GM18502 (cell line): ENCODE data around the gene LAMTOR2.
A peak's percentile ranks its signal among the peaks of the same experiment; 100 is the strongest.
"Not testable (repeated sequence)": the region's sequence is repeated elsewhere in the genome, so short reads cannot be mapped to it uniquely, and the experiment has no call there.

Source experiments
- ATAC-seq: cut with Tn5 transposase; IDR thresholded peaks from one replicate; pipeline ENCODE4 v1.9.1; 2021; ENCODE audit warnings: mild to moderate bottlenecking; ENCODE audit not compliant: unreplicated experiment, poor library complexity

Gene LAMTOR2

GRCh38 chr1:156051011-156051725, 3.4 kb upstream of the LAMTOR2 start:
- no peak for ATAC-seq

- ATAC-seq: peak; percentile 15
Observed at GRCh38 chr1:156052862-156053767, 1.5 kb upstream of the LAMTOR2 start.

- peak; percentile 38 for ATAC-seq
Observed at GRCh38 chr1:156053768-156054499, 648 bp upstream of the LAMTOR2 start, which contains the start of gene UBQLN4. TSS of gene UBQLN4 (minus strand) at chr1:156053798. CDS start at chr1:156053701, 97 bp downstream.

GRCh38 chr1:156055281-156056048, 883 bp downstream of the LAMTOR2 start:
- ATAC-seq: no peak

GRCh38 chr1:156056326-156056849, 1.8 kb downstream of the LAMTOR2 start:
- no peak for ATAC-seq

GRCh38 chr1:156060937-156061636, 6.5 kb downstream of the LAMTOR2 start, which contains the start of gene RAB25:
TSS of gene RAB25 (plus strand) at chr1:156061160. CDS start at chr1:156061401, 241 bp downstream.
- ATAC-seq: no peak

DNA sequence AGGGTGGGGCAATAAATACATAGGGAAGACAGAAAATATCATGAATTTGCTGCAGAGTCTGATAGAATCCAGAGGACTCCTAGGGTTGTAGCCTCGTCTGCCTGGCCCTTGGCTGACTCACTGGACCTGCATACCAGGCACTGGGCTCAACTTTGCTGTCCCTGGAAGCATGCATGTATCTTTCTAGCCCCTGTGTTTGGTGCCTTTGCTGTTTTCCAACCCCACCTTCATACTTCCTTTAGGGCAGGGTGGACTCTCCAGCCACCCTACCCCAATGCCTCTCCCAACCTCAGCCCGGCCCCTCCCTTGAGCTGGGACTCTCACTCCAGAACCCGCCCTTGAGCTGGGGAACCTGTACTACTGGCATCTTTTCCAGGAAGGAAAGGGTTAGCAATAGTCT, 7.6 kb downstream of the LAMTOR2 start:
- no peak for ATAC-seq

DNA sequence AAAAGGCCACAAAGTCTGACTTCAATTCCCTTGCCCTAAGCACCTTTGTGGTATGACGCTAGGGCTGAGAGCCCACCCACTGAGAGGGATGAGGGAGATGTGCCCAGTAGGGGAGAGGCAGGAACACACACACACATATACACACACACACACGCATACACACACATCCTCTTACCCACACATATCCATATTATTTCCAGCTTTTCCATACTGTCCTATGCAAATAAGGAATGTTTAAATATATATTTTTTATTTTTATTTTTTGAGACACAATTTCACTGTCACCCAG, 9.4 kb downstream of the LAMTOR2 start:
- no peak for ATAC-seq

DNA sequence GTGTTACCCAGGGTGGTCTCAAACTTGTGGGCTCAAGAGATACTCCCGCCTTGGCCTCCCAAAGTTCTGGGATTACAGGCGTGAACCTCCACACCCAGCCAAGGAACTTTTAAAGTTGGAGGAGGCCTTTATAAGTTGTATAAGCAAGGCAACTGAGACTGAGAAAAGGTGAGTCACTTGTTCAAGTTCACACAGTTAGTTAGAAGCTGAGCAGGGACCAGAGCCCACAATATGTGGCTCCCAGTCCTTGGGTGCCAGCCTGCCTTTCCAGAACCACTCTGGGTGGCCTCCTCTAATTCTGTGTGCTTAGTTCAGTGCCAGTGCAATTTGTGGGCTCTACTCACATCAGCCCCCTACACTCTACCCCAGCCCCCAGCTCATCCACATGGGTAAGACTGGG, 10.0 kb downstream of the LAMTOR2 start:
- no peak for ATAC-seq

DNA sequence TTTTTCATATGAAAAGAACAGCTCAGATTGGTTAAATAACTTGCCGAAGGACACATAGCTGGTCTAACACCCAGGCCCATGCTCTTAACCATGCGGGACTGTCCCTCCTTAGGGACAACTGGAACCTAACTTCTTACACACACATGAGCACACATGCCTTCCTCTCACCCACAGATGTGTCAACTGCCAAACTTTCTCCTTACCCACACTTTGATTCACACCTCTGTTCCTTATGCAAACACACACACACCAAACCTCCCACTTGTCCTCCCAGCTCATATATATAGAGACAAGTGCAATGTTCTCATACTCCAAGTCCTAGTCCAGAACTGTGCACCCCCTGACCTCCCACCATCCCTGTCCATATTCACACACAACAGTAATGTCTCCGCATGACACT, 10.6 kb downstream of the LAMTOR2 start:
- no peak for ATAC-seq

GRCh38 chr1:156065871-156066270, 11.3 kb downstream of the LAMTOR2 start:
- no peak for ATAC-seq

- ATAC-seq: no peak
Observed at GRCh38 chr1:156067262-156067661, 12.7 kb downstream of the LAMTOR2 start.

DNA sequence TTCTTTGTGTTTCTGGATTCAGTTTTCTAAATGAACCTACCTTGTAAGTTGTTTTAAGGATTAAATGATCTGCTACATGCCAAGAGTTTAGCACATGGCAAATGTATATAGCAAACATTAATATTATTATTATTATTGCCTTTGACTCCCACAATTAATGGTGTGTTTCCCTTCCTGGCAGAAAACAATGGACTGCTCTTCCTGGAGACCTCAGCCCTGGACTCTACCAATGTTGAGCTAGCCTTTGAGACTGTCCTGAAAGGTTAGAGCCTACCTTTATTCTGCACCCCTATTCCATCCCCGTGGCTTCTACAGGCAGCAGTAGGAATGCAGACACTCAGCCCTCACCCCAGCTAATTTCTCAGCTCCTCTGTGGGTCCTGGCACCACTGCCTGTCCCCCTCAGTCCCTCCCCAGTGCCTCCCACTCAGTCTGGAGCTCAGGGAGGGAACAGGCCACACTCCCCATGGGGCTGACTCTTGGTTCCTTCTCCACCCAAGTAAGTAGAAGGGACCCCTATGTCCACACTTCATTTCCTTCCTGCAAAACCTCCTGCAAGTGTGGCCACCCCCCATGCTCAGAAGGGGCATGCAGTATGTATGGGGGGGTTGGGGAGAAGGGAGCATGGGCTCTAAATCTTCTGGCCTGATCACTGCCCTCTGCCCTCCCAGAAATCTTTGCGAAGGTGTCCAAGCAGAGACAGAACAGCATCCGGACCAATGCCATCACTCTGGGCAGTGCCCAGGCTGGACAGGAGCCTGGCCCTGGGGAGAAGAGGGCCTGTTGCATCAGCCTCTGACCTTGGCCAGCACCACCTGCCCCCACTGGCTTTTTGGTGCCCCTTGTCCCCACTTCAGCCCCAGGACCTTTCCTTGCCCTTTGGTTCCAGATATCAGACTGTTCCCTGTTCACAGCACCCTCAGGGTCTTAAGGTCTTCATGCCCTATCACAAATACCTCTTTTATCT, 15.2 kb downstream of the LAMTOR2 start:
- no peak for ATAC-seq

DNA sequence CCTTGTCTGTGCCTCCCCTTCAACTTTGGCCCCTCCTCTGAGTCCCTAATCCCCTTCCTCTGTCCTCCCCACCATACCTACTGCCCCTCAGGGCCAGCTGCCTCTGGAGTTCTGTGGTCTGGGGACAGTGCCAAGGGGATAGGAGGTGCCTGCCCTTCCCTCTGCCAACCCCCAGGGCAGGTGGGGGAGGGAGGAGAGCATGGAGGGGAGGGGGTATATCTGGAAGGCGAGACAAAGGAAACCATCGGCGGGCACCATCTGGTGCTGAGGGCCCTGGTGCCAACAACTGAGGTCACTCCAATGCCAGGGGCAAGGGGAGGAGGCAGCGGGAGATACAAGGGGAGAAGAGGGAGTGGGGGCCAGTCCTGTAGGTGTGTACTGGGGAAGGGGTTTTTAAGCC, 16.0 kb downstream of the LAMTOR2 start:
- no peak for ATAC-seq

GRCh38 chr1:156071332-156071816, 16.8 kb downstream of the LAMTOR2 start:
- not testable (repeated sequence) for ATAC-seq

DNA sequence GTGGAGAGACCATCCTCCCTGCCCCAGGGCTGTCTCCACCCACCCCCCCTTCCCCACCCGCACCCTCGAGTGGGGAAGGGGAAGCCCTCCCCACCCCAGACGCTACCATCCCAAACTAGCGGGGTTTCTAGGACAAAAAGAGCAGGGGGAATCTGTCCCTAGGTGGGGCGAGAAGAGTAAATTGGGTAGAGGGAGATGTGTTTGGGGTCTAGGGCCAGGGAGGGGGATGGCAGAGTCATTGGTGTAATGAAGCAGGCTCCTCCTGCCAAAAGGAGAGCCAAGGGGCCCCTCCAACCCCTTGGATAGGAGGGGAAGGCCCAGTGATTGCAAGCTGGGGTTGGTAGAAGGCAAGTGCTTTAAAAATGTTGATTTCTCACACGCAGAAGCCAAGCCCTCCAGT, 17.7 kb downstream of the LAMTOR2 start:
- no peak for ATAC-seq

- ATAC-seq: no peak
Observed at GRCh38 chr1:156073110-156073687, 18.6 kb downstream of the LAMTOR2 start.

- ATAC-seq: no peak
Observed at GRCh38 chr1:156073740-156074139, 19.2 kb downstream of the LAMTOR2 start.
